Muscle of leg (tissue), 11 donors: ENCODE data around the gene LAMTOR4. TPM values are rescaled to one million over a fixed set of nuclear protein-coding genes. Genes with fewer than 3 reads are reported as not detected.

Source experiments
- DNase-seq: peaks from one replicate; pipeline ENCODE4 v3.0.0; 2013
- H3K27ac ChIP-seq: one replicate; pipeline ENCODE4 v1.5.1; 2013; ENCODE audit warnings: mild to moderate bottlenecking, low read length, control low read depth
- H3K27me3 ChIP-seq: one replicate; pipeline ENCODE4 v1.6.1; 2013; ENCODE audit warnings: low read length; ENCODE audit not compliant: control insufficient read depth, insufficient read depth
- H3K36me3 ChIP-seq: one replicate; pipeline ENCODE4 v1.6.1; 2013; ENCODE audit warnings: low read length; ENCODE audit not compliant: control insufficient read depth, insufficient read depth
- H3K4me1 ChIP-seq: one replicate; pipeline ENCODE4 v1.6.1; 2013; ENCODE audit warnings: low read length; ENCODE audit not compliant: control insufficient read depth, insufficient read depth
- H3K4me3 ChIP-seq: one replicate; pipeline ENCODE4 v1.5.1; 2013; ENCODE audit warnings: low read length, control low read depth
- H3K9me3 ChIP-seq: replicated peaks from 2 replicates; pipeline ENCODE4 v1.6.1; 2013; ENCODE audit warnings: low read depth, low read length; ENCODE audit not compliant: control insufficient read depth
- WGBS: methylation state at CpG from one replicate; pipeline ENCODE4 v1.1.5; 2013; ENCODE audit warnings: missing lambda C conversion rate; ENCODE audit not compliant: insufficient coverage; 5-methylcytosine and 5-hydroxymethylcytosine counted together
- polyA plus RNA-seq, 8 donors: library from polyadenylated mRNA; unstranded; fragments of 120-200 nt; gene quantifications; one replicate each; pipeline versions ENCODE4 v1.2.1 to v1.2.3, GENCODE V29; 2013; ENCODE audit warnings: inconsistent platforms in 1 of 8, low replicate concordance in 1 of 8; ENCODE audit not compliant: insufficient read length in 8 of 8, insufficient read depth in 1 of 8
- total RNA-seq: library from RNA; stranded (reverse); fragments of 120-200 nt; gene quantifications from one replicate; pipeline ENCODE4 v1.2.4, GENCODE V29; 2013

Gene LAMTOR4
- total and polyA plus RNA-seq, 9 donors, result 65.0 to 97.1 (median 73.7) TPM

- H3K27ac ChIP-seq, result peak overlapping the region; percentile 90
- DNase-seq, result no peak
- peak overlapping the region; percentile 48 for H3K4me3 ChIP-seq
- H3K27me3 ChIP-seq, result no peaks in the 10 kb centered on the region
- no peaks in the 10 kb centered on the region for H3K9me3 ChIP-seq
- 86% methylated on average over 1 of the region's 7 CpGs for WGBS
- H3K4me1 ChIP-seq, result peaks cover 16% of the 10 kb centered on the region
- peaks cover 34% of the 10 kb centered on the region for H3K36me3 ChIP-seq
Measured at GRCh38 chr7:100159099-100159623, 10.4 kb downstream of the LAMTOR4 start.

- DNase-seq, result no peak
- Histone ChIP-seq H3K4me1 (peaks cover 16% of the 10 kb centered on the region), H3K9me3 (no peaks in the 10 kb centered on the region), H3K4me3 (no peak overlapping the region), H3K36me3 (peaks cover 25% of the 10 kb centered on the region), H3K27ac (no peak overlapping the region), H3K27me3 (no peaks in the 10 kb centered on the region)
- 91% methylated on average over 16 of the region's 18 CpGs for WGBS
Measured at GRCh38 chr7:100160067-100160466, 11.3 kb downstream of the LAMTOR4 start.

DNA sequence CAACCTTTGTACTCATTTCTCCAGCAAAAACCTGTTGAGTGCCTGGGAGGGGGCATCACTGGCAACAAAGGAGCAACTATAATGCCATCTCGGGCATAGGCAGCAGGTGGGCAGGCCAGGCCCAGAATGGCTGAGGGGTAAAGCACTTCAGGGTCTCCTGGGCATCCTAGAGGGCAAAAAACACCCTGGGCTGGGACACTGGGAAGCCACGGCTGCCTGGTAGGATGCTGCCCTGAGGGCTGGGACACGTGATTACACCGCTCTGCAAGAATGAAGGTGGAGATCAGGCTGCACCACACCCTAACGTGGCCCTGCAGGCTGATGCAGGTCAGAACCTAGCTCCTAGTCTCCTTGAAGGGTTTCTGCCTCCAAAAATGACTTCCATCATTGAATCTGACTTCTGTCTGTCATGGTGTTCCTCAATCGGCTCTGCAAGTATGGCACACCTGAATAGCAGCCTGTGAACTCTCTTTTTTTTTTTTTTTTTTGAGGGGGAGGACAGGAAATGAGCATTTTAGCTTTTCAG is 14.4 kb downstream of the LAMTOR4 start:
- Histone ChIP-seq H3K27me3 (peaks cover 17% of the 10 kb centered on the region), H3K36me3 (peaks cover 3% of the 10 kb centered on the region), H3K4me3 (no peak overlapping the region), H3K27ac (no peak overlapping the region), H3K9me3 (no peaks in the 10 kb centered on the region), H3K4me1 (peaks cover 24% of the 10 kb centered on the region)
- WGBS, result 66% methylated on average over 5 of the region's 6 CpGs
- DNase-seq, result no peak

DNA sequence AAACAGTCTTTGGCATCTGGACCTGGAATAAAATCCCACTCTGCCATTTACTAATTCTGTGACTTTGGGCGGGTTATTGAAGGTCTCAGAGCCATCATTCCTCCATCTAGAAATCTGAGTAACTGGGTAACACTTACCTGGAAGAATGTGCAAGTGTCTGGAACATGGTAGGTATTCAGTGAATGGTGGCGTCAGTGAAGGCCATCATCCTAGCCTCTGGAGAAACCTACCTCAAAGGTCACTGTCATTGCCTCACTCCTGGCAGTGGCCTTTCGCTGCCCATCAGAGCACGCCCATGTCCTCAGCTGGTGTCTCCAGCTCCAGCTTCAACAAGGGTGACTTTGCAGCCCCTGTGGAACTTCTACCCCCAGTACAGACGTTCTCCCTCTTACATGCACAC is 15.2 kb downstream of the LAMTOR4 start:
- peaks cover 3% of the 10 kb centered on the region for H3K36me3 ChIP-seq
- H3K27ac ChIP-seq, result no peak overlapping the region
- WGBS, result 93% methylated on average over 3 of the region's 5 CpGs
- H3K27me3 ChIP-seq, result peaks cover 20% of the 10 kb centered on the region
- no peak for DNase-seq
- H3K9me3 ChIP-seq, result no peaks in the 10 kb centered on the region
- peaks cover 31% of the 10 kb centered on the region for H3K4me1 ChIP-seq
- no peak overlapping the region for H3K4me3 ChIP-seq

GRCh38 chr7:100166317-100166940 is 17.7 kb downstream of the LAMTOR4 start:
- DNase-seq, result no peak
- no peak overlapping the region for H3K4me3 ChIP-seq
- H3K4me1 ChIP-seq, result peaks cover 36% of the 10 kb centered on the region
- WGBS, result 56% methylated on average over 15 of the region's 16 CpGs
- no peak overlapping the region for H3K27ac ChIP-seq
- H3K9me3 ChIP-seq, result no peaks in the 10 kb centered on the region
- peaks cover 3% of the 10 kb centered on the region for H3K36me3 ChIP-seq
- H3K27me3 ChIP-seq, result peaks cover 29% of the 10 kb centered on the region

DNA sequence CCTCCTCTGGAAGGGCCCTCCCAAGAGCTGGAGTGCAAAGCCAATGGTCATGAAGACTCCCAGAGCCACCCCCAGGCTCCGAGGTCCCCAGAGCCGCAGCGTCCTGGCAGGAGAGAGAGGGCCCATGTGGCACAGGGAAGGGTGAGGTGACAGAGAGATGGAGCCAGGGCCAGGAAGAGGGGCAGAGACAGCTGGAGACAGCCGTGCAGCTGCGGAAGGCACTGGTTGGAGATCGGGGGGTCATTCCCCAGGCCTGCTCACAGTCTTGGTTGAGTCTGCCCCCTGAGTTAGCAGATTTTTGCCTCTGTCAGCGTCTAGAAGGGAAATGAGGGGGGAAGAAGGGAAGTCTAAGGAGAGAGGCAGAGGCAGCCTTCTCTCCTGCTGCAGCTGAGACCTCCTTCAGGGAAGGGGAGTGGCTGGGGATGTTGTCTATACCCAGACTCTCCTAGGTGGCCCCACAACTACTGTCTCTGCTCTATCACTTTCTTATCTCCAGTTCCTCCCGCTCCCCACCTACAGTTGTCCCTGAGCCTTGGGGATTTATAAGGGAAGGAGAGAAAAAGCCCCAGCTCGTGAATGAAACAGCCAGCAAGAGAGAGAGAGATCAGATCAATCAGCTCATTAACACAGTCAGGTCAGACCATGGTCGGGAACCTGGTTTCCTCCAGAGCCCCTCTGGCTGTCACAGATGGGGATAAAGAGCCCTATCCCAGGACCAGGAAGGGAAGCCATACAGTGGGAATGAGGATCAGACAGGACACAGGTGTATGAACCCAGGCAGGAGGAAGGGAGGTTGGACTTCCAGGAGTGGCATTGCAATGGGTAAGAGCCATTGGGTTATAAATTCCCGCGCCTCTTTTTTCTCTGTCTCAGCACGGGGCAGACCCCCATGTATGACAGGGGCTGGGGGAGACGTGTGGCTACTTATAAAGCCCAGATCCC is 18.5 kb downstream of the LAMTOR4 start:
- H3K4me3 ChIP-seq, result peak overlapping the region; percentile 50
- H3K27me3 ChIP-seq, result peaks cover 35% of the 10 kb centered on the region
- 22% methylated on average over 7 of the region's 14 CpGs for WGBS
- peaks cover 36% of the 10 kb centered on the region for H3K4me1 ChIP-seq
- peak overlapping the region; percentile 88 for H3K27ac ChIP-seq
- peaks cover 3% of the 10 kb centered on the region for H3K36me3 ChIP-seq
- no peak for DNase-seq
- H3K9me3 ChIP-seq, result no peaks in the 10 kb centered on the region

DNA sequence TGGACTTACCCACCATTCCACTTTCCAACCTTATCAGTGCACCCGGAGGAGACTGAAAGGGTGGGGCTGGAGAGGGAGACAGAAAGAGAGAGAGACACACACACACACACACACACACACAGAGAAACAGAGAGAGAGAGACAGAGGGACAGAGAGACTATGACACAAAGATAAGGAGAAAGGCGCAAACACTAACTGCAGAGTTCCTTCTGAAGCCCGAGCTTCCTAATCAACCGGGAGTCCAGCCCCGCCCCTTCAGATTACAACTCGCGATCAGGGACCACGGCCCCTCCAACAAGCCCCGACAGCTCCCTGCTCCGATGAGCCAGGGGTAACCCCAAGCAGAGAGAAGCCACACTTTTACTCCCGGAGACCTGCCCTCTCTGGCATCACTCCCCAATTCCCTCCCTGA is 19.2 kb downstream of the LAMTOR4 start:
- H3K9me3 ChIP-seq, result no peaks in the 10 kb centered on the region
- peaks cover 35% of the 10 kb centered on the region for H3K27me3 ChIP-seq
- WGBS, result 2% methylated on average over 9 of the region's 11 CpGs
- DNase-seq, result no peak
- peak overlapping the region; percentile 50 for H3K4me3 ChIP-seq
- peak overlapping the region; percentile 88 for H3K27ac ChIP-seq
- H3K4me1 ChIP-seq, result peaks cover 36% of the 10 kb centered on the region
- H3K36me3 ChIP-seq, result peaks cover 3% of the 10 kb centered on the region

- peaks cover 2% of the 10 kb centered on the region for H3K36me3 ChIP-seq
- peaks cover 35% of the 10 kb centered on the region for H3K27me3 ChIP-seq
- no peak overlapping the region for H3K4me3 ChIP-seq
- peaks cover 36% of the 10 kb centered on the region for H3K4me1 ChIP-seq
- no peaks in the 10 kb centered on the region for H3K9me3 ChIP-seq
- DNase-seq, result no peak
- H3K27ac ChIP-seq, result no peak overlapping the region
- WGBS, result 88% methylated on average over 8 of the region's 11 CpGs
Measured at GRCh38 chr7:100169147-100169850, 20.6 kb downstream of the LAMTOR4 start.

- no peak for DNase-seq
- no peaks in the 10 kb centered on the region for H3K9me3 ChIP-seq
- WGBS, result 94% methylated on average over 3 of the region's 11 CpGs
- peaks cover 36% of the 10 kb centered on the region for H3K4me1 ChIP-seq
- peaks cover 35% of the 10 kb centered on the region for H3K27me3 ChIP-seq
- H3K4me3 ChIP-seq, result no peak overlapping the region
- peaks cover 4% of the 10 kb centered on the region for H3K36me3 ChIP-seq
- no peak overlapping the region for H3K27ac ChIP-seq
Measured at GRCh38 chr7:100170101-100170897, 21.6 kb downstream of the LAMTOR4 start.
